ENCODE results near the gene BCL11B.

BCL11B gene

DNA sequence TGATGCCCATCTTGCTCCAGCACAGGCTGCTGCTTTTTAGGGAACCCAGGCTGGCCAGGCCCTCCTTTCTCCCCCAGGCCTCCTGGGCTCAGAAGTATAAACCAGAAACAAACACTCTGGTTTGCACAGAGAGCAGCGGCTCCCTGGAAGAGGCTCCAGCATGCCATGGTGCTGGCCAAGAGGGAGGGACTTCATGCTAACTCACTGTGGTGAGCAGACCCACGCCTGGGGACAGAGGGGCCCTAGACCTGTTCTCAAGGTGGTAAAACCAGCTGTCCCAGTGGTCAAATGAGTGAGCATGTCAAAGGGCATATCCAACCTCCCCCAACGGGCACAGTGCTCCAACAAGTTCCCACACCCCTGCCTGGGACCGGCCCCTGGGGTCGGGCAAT, 15.5 kb downstream of the BCL11B start:
- DNase-seq = no peak

DNA sequence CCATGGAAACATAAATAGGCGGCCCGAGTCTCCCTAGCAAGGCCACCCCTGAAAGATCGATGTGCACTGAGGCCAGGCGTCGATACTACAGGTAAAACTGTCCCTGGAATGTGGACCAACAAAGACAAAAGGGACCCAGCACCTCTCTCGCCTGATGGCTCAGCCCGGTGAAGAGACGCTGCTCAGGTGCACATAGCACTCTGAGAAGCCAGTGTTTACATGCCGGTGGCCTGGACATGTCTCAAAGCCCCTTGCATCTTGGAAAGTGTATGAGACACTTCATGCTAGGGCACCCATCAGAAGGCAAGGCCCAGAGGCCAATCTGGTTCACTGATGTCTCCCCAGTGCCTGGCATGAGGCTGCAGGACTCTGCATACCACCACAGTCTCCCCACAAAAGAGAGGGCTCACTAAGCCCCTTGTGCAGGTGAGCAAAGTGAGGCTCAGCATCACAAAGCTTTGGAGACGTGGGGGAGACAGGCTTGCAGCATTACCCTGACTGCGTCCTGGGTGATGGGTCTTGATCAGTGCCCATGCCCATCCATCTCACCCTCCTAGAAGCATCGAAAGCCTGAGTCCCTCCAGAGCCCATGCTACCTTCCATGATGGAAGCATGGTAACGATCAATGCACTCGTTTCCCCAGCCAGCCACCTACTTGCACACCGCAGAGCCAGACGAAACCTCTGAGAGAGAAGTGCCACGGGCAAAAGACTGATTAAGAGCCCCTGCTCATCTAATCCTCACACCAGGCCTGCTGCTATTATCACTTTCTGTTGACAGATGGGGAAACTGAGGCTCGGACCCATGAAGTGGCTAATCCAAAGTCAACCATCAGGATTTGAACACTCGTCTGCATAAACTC, 16.1 kb downstream of the BCL11B start:
- no peak for DNase-seq

- DNase-seq = no peak
Observed at GRCh38 chr14:99254328-99255009, 17.5 kb downstream of the BCL11B start.

DNA sequence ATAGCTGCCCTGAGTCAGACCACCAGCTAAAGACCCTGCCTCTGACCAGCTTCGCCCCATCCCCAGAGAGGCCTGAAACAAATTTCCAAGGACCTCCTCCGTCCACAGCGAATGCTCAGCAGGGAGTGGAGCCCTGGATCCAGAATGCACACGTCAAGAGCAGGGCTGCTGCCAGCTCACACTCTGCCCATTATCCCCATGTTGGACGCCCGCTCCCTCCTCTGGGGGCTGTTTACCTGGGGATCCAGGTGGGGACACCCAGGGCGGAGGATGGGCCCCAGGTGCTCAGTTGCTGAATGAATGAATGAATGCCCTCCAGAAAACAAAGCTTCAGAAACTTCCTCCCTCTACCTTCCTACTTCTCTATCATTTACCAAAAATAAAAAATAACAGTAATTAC, 18.1 kb downstream of the BCL11B start:
- no peak for DNase-seq

- no peak for DNase-seq
Observed at GRCh38 chr14:99252940-99253868, 18.8 kb downstream of the BCL11B start.

- DNase-seq = no peak
Observed at GRCh38 chr14:99252443-99252939, 19.5 kb downstream of the BCL11B start.

DNA sequence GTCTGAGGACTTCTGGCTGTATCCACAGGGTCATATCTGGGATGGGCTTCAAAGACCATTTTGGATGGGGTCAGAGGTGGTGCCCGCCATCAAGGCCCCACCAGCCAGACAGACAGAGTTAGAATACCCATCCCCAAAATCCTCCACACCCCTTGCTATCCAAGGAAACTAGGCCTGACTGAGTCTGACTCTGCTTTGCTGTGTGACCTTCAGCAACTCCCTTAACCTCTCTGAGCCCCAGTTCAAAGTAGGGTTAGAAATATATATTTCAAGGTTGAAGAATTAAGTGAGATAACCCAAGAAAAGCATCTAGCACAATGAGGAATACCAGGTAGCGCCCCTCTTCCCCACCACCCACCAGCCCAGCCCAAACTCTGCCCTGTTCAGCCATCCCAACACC, 20.3 kb downstream of the BCL11B start:
- DNase-seq = no peak

- no peak for DNase-seq
Observed at GRCh38 chr14:99250636-99251208, 21.3 kb downstream of the BCL11B start.

- DNase-seq = no peak
Observed at GRCh38 chr14:99249389-99249788, 22.6 kb downstream of the BCL11B start.

DNA sequence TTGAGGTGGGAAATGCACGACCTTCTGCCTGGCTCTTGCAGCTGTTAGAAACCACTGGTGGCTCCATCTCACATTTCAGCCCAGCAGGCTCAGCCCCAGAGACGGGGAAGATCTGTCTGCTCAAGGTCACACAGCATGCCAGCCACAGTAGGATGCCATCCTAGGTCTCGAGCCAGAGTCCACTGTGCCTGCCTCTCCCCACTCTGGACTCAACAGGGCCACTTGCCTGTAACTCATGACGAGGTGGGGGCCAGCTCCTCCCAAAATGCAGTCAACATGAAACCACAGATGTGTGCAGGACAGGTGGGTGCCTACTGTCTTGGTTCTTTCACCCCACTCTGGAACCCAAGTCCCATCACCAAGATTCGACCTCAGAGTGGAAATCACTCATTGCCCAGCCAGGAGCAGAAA, 23.2 kb downstream of the BCL11B start:
- no peak for DNase-seq

- no peak for DNase-seq
Observed at GRCh38 chr14:99247772-99248171, 24.2 kb downstream of the BCL11B start.

- DNase-seq = no peak
Observed at GRCh38 chr14:99247101-99247729, 24.8 kb downstream of the BCL11B start.

DNA sequence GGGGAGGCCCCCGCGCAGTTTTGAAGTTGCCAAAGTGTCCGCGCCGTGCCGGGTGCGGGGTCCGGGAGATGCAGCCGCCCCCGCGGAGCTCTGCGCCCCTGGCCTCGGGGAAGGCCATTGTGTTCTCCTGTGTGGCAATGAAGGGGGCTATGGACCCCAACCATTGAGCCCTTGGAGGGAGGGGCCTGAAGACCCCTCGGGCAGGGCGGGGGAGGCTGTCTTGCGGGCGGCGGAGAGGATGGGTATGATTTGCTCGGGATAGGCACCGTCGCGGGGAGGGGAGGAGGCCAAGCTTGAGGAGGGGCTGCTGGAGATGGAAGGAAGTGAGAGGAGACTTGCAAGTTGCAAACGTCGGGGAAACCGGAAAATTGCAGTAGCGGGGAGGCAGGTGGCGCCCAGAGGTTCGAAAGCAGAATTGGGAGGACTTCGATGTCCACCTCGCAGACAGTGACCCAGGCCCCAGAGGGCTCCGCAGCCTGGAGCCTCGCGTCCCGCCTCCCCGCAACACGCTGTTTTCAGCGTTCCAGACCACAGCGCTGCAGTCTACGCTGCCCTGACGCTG, 25.4 kb downstream of the BCL11B start:
- no peak for DNase-seq

GRCh38 chr14:99245564-99246511, 26.2 kb downstream of the BCL11B start:
- DNase-seq = peak in 1 of 51 donors; percentile 20

- DNase-seq = no peak
Observed at GRCh38 chr14:99244941-99245563, 26.9 kb downstream of the BCL11B start.

GRCh38 chr14:99244367-99244901, 27.6 kb downstream of the BCL11B start:
- no peak for DNase-seq

GRCh38 chr14:99242816-99243721, 28.9 kb downstream of the BCL11B start:
- DNase-seq = no peak

Data from hypothalamus (tissue), 51 donors.